ENCODE measurements around the gene MRTFB.
A peak's percentile ranks its signal among the peaks of the same experiment; 100 is the strongest.

GRCh38 chr16:14303639-14304394 lies 232.7 kb downstream of the MRTFB start:
- TF ChIP-seq CTCF (IDR thresholded peaks at IDR 0.05 in 4 of 5, conservative IDR thresholded peaks at IDR 0.05 in 1 of 5): no peak
- peak; percentile 3 to 18 for TF ChIP-seq POLR2A (IDR thresholded peaks at IDR 0.05)

Data from gastrocnemius medialis (tissue), 4 donors.